ENCODE data around the gene HECTD4.

Gene HECTD4

GRCh38 chr12:112180422-112180821 lies 201.8 kb downstream of the HECTD4 start:
- Histone ChIP-seq H3K27me3 (replicated peaks; ENCODE audit: control insufficient read depth, insufficient read depth, low read length) (no peaks in the 10 kb centered on the region), H3K4me3 (replicated peaks; ENCODE audit: low read depth, low read length) (no peak overlapping the region), H3K36me3 (ENCODE audit: control insufficient read depth, insufficient read depth, low read length) (peaks cover 29% of the 10 kb centered on the region)
- no peak for DNase-seq (ENCODE audit: extremely low read depth, insufficient read length)
- TF ChIP-seq CTCF (IDR thresholded peaks at IDR 0.05; ENCODE audit: insufficient read depth, low read length, poor library complexity, severe bottlenecking), result no peak

GRCh38 chr12:112179916-112180315 lies 202.3 kb downstream of the HECTD4 start:
- Histone ChIP-seq H3K27me3 (replicated peaks; ENCODE audit: control insufficient read depth, insufficient read depth, low read length) (no peaks in the 10 kb centered on the region), H3K36me3 (ENCODE audit: control insufficient read depth, insufficient read depth, low read length) (peaks cover 29% of the 10 kb centered on the region), H3K4me3 (replicated peaks; ENCODE audit: low read depth, low read length) (no peak overlapping the region)
- no peak for DNase-seq (ENCODE audit: extremely low read depth, insufficient read length)
- TF ChIP-seq CTCF (IDR thresholded peaks at IDR 0.05; ENCODE audit: insufficient read depth, low read length, poor library complexity, severe bottlenecking), result no peak

- no peak for DNase-seq (ENCODE audit: extremely low read depth, insufficient read length)
- Histone ChIP-seq H3K36me3 (ENCODE audit: control insufficient read depth, insufficient read depth, low read length) (peaks cover 28% of the 10 kb centered on the region), H3K27me3 (replicated peaks; ENCODE audit: control insufficient read depth, insufficient read depth, low read length) (no peaks in the 10 kb centered on the region), H3K4me3 (replicated peaks; ENCODE audit: low read depth, low read length) (no peak overlapping the region)
- no peak for TF ChIP-seq CTCF (IDR thresholded peaks at IDR 0.05; ENCODE audit: insufficient read depth, low read length, poor library complexity, severe bottlenecking)
These were observed 202.9 kb downstream of the HECTD4 start for GRCh38 chr12:112179341-112179740.

- Histone ChIP-seq H3K27me3 (replicated peaks; ENCODE audit: control insufficient read depth, insufficient read depth, low read length) (no peaks in the 10 kb centered on the region), H3K36me3 (ENCODE audit: control insufficient read depth, insufficient read depth, low read length) (peaks cover 27% of the 10 kb centered on the region), H3K4me3 (replicated peaks; ENCODE audit: low read depth, low read length) (no peak overlapping the region)
- no peak for TF ChIP-seq CTCF (IDR thresholded peaks at IDR 0.05; ENCODE audit: insufficient read depth, low read length, poor library complexity, severe bottlenecking)
- no peak for DNase-seq (ENCODE audit: extremely low read depth, insufficient read length)
These were observed 203.4 kb downstream of the HECTD4 start for GRCh38 chr12:112178796-112179195.

- Histone ChIP-seq H3K4me3 (replicated peaks; ENCODE audit: low read depth, low read length) (no peak overlapping the region), H3K36me3 (ENCODE audit: control insufficient read depth, insufficient read depth, low read length) (peaks cover 36% of the 10 kb centered on the region), H3K27me3 (replicated peaks; ENCODE audit: control insufficient read depth, insufficient read depth, low read length) (no peaks in the 10 kb centered on the region)
- no peak for TF ChIP-seq CTCF (IDR thresholded peaks at IDR 0.05; ENCODE audit: insufficient read depth, low read length, poor library complexity, severe bottlenecking)
- DNase-seq (ENCODE audit: extremely low read depth, insufficient read length), result no peak
These were observed 205.8 kb downstream of the HECTD4 start for GRCh38 chr12:112176321-112177010.
